Fibroblast of the aortic adventitia (primary cell): Measurements from ENCODE around the gene DTHD1. TPM values are rescaled to one million over a fixed set of nuclear protein-coding genes. Genes with fewer than 3 reads are reported as not detected.
A peak's percentile ranks its signal among the peaks of the same experiment; 100 is the strongest.

Experiments
- DNase-seq: peaks from one replicate; pipeline ENCODE4 v3.0.0-alpha.2; 2010; ENCODE audit warnings: low read depth
- H3K4me3 ChIP-seq: 2 replicates; pipeline ENCODE4 v1.5.1; 2011; ENCODE audit warnings: low read depth, mild to moderate bottlenecking, control low read depth, low read length, moderate library complexity
- total RNA-seq: library from RNA; depleted of rRNA; stranded (reverse); fragments of >200 nt; gene quantifications from 2 replicates; pipeline ENCODE4 v1.2.3, GENCODE V29; 2012; ENCODE audit warnings: low replicate concordance
- TF ChIP-seq, protein P1 (sequence below): IDR thresholded peaks from 2 replicates; pipeline ENCODE4 v1.5.1; 2011; ENCODE audit warnings: mild to moderate bottlenecking, low read length, control low read depth, inconsistent platforms; ENCODE audit not compliant: insufficient read depth

DTHD1 gene
- total RNA-seq, 1 donor = not detected

DNA sequence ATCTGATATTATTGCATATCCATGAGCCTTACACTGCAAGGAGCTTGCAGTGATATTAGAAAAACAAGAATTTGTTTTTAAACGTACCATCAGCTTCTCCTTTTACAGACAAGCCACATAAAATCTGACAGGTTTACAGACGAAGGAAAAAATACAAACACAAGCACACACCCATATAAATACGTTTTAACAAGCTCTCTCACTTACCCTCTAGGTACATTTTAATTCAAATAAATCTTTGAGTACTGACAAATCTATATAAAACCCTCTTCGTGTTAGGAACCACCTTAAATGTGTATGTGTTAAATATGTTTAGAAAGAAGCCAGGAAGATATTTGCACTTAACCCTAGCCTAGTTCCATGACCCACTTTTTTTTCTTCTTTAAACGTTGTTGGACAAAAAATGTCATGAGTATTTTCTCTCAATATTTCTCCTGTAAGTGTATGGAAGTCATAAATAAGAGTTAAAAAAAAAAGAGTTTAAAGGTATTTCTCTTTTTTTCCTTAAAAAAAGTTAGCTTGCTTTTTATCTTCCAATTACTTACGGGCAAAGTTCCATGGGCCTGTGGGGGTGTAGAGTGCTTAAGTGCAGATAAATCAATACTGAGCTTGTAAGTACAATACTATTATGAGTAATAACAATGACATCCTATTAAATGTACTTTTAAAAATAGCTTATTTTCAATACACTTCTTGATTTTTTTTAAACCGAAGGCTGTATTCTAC lies 38.6 kb upstream of the DTHD1 start:
- no peak for DNase-seq
- no peak overlapping the region for H3K4me3 ChIP-seq
- TF ChIP-seq, protein P1, sequence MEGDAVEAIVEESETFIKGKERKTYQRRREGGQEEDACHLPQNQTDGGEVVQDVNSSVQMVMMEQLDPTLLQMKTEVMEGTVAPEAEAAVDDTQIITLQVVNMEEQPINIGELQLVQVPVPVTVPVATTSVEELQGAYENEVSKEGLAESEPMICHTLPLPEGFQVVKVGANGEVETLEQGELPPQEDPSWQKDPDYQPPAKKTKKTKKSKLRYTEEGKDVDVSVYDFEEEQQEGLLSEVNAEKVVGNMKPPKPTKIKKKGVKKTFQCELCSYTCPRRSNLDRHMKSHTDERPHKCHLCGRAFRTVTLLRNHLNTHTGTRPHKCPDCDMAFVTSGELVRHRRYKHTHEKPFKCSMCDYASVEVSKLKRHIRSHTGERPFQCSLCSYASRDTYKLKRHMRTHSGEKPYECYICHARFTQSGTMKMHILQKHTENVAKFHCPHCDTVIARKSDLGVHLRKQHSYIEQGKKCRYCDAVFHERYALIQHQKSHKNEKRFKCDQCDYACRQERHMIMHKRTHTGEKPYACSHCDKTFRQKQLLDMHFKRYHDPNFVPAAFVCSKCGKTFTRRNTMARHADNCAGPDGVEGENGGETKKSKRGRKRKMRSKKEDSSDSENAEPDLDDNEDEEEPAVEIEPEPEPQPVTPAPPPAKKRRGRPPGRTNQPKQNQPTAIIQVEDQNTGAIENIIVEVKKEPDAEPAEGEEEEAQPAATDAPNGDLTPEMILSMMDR = no peak

DNA sequence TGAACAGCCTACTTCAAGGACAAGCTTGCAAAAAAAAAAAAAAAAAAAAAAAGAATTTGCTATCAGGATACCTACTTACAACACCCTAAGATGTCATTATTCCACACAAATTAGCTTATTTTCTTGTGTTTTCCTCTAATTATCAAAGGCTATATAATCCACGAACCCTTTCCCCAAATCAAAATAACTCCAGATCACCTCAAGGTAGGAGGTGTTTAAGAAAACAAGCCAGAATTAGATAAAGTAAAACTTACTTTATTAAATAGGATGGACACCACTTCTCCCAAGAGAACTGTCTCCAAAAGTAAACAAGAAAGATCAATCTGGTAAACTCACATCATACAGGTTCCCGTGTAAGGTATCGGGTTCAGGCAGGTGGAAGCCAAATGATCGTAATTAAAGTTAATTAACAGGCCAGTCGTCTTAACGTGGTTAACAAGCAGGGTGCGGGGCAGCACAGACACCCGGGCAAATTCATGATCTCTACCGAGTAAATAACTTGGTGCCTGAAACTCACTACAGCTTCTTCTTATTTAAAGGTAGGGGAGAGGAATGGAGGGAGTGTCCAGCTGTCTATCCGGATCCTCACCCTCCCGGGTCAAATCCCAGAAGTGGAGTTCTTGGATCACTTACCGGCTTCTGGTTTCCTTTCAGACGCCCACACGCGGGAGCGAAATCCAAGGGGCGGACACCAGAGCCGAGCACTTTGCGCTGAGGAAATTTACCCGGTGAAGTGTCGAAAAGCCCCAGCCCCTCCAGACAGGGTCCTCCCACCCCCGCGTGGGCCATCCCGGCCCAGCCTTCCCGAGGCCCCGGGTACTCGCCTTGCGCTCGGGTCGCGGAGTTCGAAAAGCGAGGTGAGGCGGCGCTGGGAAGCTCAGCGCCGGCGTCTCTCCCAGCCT lies 37.8 kb upstream of the DTHD1 start:
- peak overlapping the region; percentile 17 for H3K4me3 ChIP-seq
- TF ChIP-seq, protein P1 = no peak
- no peak for DNase-seq

DNA sequence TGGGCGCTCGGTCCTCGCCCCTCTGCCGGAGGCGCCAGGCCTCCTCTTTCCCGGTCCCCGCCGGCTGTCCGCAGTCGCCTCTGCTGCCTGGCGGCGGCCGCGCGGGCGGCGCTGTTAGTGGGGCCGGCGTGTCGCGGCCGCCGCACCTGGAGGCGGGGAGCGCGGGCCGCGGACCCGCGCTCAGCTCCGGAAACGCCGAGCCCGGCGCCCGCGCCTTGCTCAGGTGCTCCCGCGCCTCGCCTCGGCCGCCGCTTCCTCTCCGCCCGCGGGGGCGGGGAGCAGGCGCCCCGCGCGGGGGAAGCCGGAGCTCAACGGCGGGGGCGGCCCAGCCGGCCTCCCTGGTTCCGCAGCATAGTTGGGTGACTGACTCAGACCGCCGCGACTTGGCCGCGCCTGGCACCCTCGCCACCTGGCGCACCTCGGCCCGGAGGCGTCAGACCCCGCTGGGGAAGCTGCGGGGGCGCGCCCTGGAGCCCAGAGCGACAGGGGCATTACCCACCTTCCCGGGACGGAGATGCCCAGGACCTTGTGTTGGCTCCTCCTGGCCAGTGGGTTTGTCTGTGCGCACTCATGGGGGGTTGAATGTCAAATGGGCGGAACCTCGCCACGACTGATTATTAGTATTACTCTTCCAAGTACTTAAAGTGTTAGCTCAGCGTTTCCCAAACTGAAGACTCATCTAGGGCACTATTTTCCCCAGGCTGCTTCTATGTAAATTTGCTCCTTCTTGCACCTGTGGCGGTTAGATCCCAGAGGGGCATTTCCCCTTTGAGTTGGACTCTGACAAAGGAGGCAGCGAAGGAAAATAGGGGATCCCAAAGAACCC lies 36.9 kb upstream of the DTHD1 start, which contains the start of gene ARAP2:
Gene ARAP2 (minus strand): TSS at position 258 of the 826 bp plus-strand sequence. CDS start 15,028 bp downstream, outside the sequence.
- TF ChIP-seq, protein P1 = no peak
- DNase-seq = no peak
- H3K4me3 ChIP-seq = peak within 1 kb of the TSS; percentile 17

DNA sequence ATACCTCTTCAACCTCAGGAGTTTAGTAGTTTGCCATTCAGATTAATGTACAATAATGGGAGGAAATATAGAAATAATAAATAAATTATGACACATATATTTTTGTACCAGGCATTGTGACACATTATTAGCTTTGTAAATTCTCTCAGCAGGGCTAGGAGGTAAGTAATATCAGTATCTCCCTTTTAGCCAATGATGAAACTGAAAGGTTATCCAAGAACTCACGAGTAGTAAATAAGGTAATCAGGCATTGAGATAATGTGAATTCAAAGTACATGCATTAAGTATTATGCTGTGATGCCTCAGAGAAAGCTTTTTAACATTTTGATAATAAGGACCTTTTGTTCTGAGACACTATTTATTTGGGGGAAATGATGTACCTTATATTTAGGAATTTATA lies 31.8 kb upstream of the DTHD1 start:
- DNase-seq = no peak
- no peak overlapping the region for H3K4me3 ChIP-seq
- TF ChIP-seq, protein P1 = no peak

DNA sequence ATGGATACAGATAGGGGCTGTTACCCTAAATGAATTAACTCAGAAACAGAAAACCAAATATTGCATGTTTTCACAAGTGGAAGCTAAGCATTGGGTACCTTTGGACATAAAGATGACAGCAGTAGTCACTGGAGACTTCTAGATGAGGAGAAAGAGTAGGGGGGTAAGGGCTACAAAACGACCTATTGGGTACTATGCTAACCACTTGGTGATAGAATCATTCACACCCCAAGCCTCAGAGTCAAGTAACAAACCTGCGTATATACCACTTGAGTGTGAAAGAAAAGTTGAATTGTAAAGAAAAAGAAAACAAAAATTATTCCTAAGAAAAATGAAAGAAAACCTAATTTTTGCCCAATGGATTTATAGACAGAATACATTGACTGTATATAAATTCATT lies 29.4 kb upstream of the DTHD1 start:
- TF ChIP-seq, protein P1 = no peak
- no peak for DNase-seq
- no peak overlapping the region for H3K4me3 ChIP-seq

DNA sequence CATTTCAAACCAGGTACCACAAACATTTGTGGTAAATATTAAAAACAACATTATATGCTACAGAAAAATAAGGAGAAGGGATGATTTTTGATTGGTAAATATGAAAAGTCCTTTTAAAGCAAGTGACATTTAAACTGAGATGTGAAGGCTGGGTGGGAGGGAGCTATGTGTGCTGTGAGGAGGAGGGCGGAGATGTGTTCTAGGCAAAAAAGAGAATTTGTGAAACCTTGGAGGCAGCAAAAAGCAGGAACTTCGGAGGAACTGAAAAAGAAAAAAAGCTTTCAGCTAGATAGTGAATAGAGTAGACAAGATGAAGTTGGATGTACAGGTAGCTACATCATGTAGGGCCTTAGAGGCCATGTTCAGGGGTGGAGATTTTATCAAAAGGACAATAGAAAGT lies 27.0 kb upstream of the DTHD1 start:
- no peak overlapping the region for H3K4me3 ChIP-seq
- no peak for DNase-seq
- TF ChIP-seq, protein P1 = no peak
